ENCODE data around the gene AP1G2. TPM values are rescaled to one million over a fixed set of nuclear protein-coding genes. Genes with fewer than 3 reads are reported as not detected.
A peak's percentile ranks its signal among the peaks of the same experiment; 100 is the strongest.

AP1G2 gene
- total and polyA plus RNA-seq, 2 of the 13 experiments (the other 11 are each of a cell fraction or from before 2014, with no cell fraction given), result 96.9 to 611 TPM

- no peak for FAIRE-seq
- BruUV-seq (replicated peaks), result no TSS peak
- intact Hi-C loops (cut with micrococcal nuclease; ENCODE audit: unreplicated experiment), result no loop called here
- TF ChIP-seq ZNF18 (CRISPR knock-in tag; IDR thresholded peaks at IDR 0.05; ENCODE audit: insufficient replicate concordance) (peak; percentile 62), ELF4 (CRISPR knock-in tag; IDR thresholded peaks at IDR 0.05; ENCODE audit: borderline replicate concordance) (0 out of 2 replicates have a peak, but pooled peaks have one; percentile 38), ZBTB34 (CRISPR knock-in tag; IDR thresholded peaks at IDR 0.05) (peak; percentile 63; the same call in 1 of the 2 replicates), ZMAT3 (CRISPR knock-in tag; conservative IDR thresholded peaks at IDR 0.05) (0 out of 2 replicates have a peak, but pooled peaks have one; percentile 32), MIER3 (CRISPR knock-in tag; IDR thresholded peaks at IDR 0.05; ENCODE audit: borderline replicate concordance) (0 out of 2 replicates have a peak, but pooled peaks have one; percentile 8), REPIN1 (CRISPR knock-in tag; IDR thresholded peaks at IDR 0.05; ENCODE audit: borderline replicate concordance, low read depth) (peak; percentile 36; the same call in 1 of the 2 replicates), ZNF546 (CRISPR knock-in tag; conservative IDR thresholded peaks at IDR 0.05) (no peak; the same call in 1 of the 2 replicates), FUBP1 (CRISPR knock-in tag; IDR thresholded peaks at IDR 0.05; ENCODE audit: borderline replicate concordance) (no peak), ZBTB7B (CRISPR knock-in tag; IDR thresholded peaks at IDR 0.05) (peak; percentile 19; the same call in 1 of the 2 replicates), KLF12 (CRISPR knock-in tag; IDR thresholded peaks at IDR 0.05; ENCODE audit: borderline replicate concordance) (no peak), ERF (CRISPR knock-in tag; IDR thresholded peaks at IDR 0.05) (peak; percentile 9; the same call in 1 of the 2 replicates), ZNF652 (CRISPR knock-in tag; IDR thresholded peaks at IDR 0.05; ENCODE audit: borderline replicate concordance, low read depth) (peak; percentile 83), FOXK1 (CRISPR knock-in tag; IDR thresholded peaks at IDR 0.05; ENCODE audit: borderline replicate concordance, low read depth) (peak; percentile 16; the same call in 1 of the 2 replicates), THAP7 (CRISPR knock-in tag; IDR thresholded peaks at IDR 0.05) (peak; percentile 4; the same call in 1 of the 2 replicates), MED8 (CRISPR knock-in tag; IDR thresholded peaks at IDR 0.05; ENCODE audit: insufficient replicate concordance) (peak; percentile 15), ZNF883 (CRISPR knock-in tag; IDR thresholded peaks at IDR 0.05; ENCODE audit: not compliant biosample characterization) (peak; percentile 14)
These were observed 32.7 kb upstream of the AP1G2 start for GRCh38 chr14:23600322-23600707.

More at GRCh38 chr14:23600322-23600707, 32.7 kb upstream of the AP1G2 start:
- H3K9me3 ChIP-seq (ENCODE audit: low read length), result peaks cover 8% of the 10 kb centered on the region; the same call in 1 of the 2 replicates
- CTCF ChIA-PET (ENCODE audit: low intra/inter-chr PET ratio, low total read pairs), result no interaction called here
- WGBS (ENCODE audit: low lambda C conversion rate), result 46% methylated on average over 2 of the region's 2 CpGs
- in situ Hi-C loops (cut with HindIII; ENCODE audit: extremely low pct_ligation_motif_present, low pct_unique_long_range_greater_than_20kb), result no loop called here
- H2AFZ ChIP-seq (ENCODE audit: low read length), result peak overlapping the region; percentile 16
- H3K27me3 ChIP-seq (ENCODE audit: control insufficient read depth in 1 of 2, insufficient read depth in 2 of 2, low read length in 2 of 2), result no peaks in the 10 kb centered on the region
- DNase-seq (ENCODE audit: low spot score) (no peak), ATAC-seq (no peak; the same call in 2 of the 3 replicates)
- H3K9ac ChIP-seq (ENCODE audit: insufficient read depth, low read depth, low read length), result peak overlapping the region; percentile 1; the same call in 1 of the 2 replicates
- peak overlapping the region; percentile 57 for H3K27ac ChIP-seq (ENCODE audit: extremely low read length, insufficient read depth, low read length)
- peaks cover 49% of the 10 kb centered on the region for H3K4me1 ChIP-seq (ENCODE audit: insufficient read depth, low read length)
- H4K20me1 ChIP-seq (ENCODE audit: insufficient read depth, low read length), result no peaks in the 10 kb centered on the region
- H3K79me2 ChIP-seq (ENCODE audit: insufficient read depth, low read length), result no peaks in the 10 kb centered on the region
- no peaks in the 10 kb centered on the region for H3K36me3 ChIP-seq (replicated peaks in 1 of 2; ENCODE audit: control insufficient read depth in 1 of 2, insufficient read depth in 2 of 2, low read length in 2 of 2)
- POLR2A ChIA-PET, result interaction anchor here (0.6 to 10.5 kb wide), 17 partner anchors 10 to 622 kb away, joined by 3 to 267 read pairs (median 5); partner anchors contain the start of genes DCAF11, DHRS2, NRL and PPP1R3E
- peak overlapping the region; percentile 5; the same call in 1 of the 2 replicates for H3K4me2 ChIP-seq (ENCODE audit: low read depth, low read length)
- peak overlapping the region in 1 of 3 experiments; percentile 1; a peak in 1 of 6 replicates for H3K4me3 ChIP-seq (replicated peaks in 1 of 3; ENCODE audit: insufficient read depth in 1 of 3, low read depth in 2 of 3, low read length in 3 of 3)
